CD4-positive, alpha-beta T cell treated with Interleukin-2 at 100 ng/mL for 4 hours (primary cell): ENCODE measurements around the gene CD86.
"Not testable (repeated sequence)": the region's sequence is repeated elsewhere in the genome, so short reads cannot be mapped to it uniquely, and the experiment has no call there.

ENCODE experiments used
- DNase-seq: peaks from one replicate; pipeline ENCODE4 v3.0.0-alpha.2; 2020; ENCODE audit warnings: low spot score

The CD86 gene

GRCh38 chr3:122151480-122151879 is 96.3 kb downstream of the CD86 start:
- no peak for DNase-seq

GRCh38 chr3:122164983-122165382 is 109.8 kb downstream of the CD86 start:
- not testable (repeated sequence) for DNase-seq

GRCh38 chr3:122167630-122168029 is 112.5 kb downstream of the CD86 start:
- no peak for DNase-seq

- DNase-seq: no peak
Measured at GRCh38 chr3:122168044-122168443, 112.9 kb downstream of the CD86 start.

- no peak for DNase-seq
Measured at GRCh38 chr3:122169911-122170310, 114.7 kb downstream of the CD86 start.
